CD4-positive, alpha-beta memory T cell (primary cell): Measurements from ENCODE around the gene D2HGDH. TPM values are rescaled to one million over a fixed set of nuclear protein-coding genes. Genes with fewer than 3 reads are reported as not detected.
"Not testable (repeated sequence)": the region's sequence is repeated elsewhere in the genome, so short reads cannot be mapped to it uniquely, and the experiment has no call there.

Experiments used
- CTCF ChIA-PET: fragments of 350-600 bp; sonication (Branson Sonifier 250); formaldehyde crosslinking; loops from one replicate; lab custom pipeline; 2021; ENCODE audit warnings: inconsistent platforms; ENCODE audit not compliant: partially characterized antibody; lab: Charles Lee
- POLR2A ChIA-PET: fragments of 350-600 bp; sonication (Branson Sonifier 250); formaldehyde crosslinking; loops from one replicate; lab custom pipeline; 2021; ENCODE audit not compliant: partially characterized antibody; lab: Charles Lee
- DNase-seq, 5 donors: peaks; one replicate each; pipeline versions ENCODE4 v3.0.0 to v3.0.0-alpha.2; 2020 to 2022; ENCODE audit warnings: mixed read lengths in 1 of 5
- H3K27ac ChIP-seq: one replicate; pipeline ENCODE4 v1.7.0; 2013; ENCODE audit warnings: low read depth, low read length
- H3K27me3 ChIP-seq: 2 replicates; pipeline ENCODE4 v1.7.0; 2013; ENCODE audit warnings: mild to moderate bottlenecking, low read length, moderate library complexity; ENCODE audit not compliant: insufficient read depth
- H3K36me3 ChIP-seq: 2 replicates; pipeline ENCODE4 v1.7.0; 2013; ENCODE audit warnings: mild to moderate bottlenecking, low read length, moderate library complexity; ENCODE audit not compliant: insufficient read depth
- H3K4me1 ChIP-seq: 2 replicates; pipeline ENCODE4 v1.7.0; 2013; ENCODE audit warnings: mild to moderate bottlenecking, low read length, moderate library complexity; ENCODE audit not compliant: insufficient read depth
- H3K4me3 ChIP-seq, 2 donors: one replicate each; pipeline ENCODE4 v1.7.0; 2013; ENCODE audit warnings: low read length in 2 of 2, mild to moderate bottlenecking in 1 of 2
- H3K9me3 ChIP-seq, 2 donors: one replicate each; pipeline ENCODE4 v1.7.0; 2013; ENCODE audit warnings: low read length in 2 of 2, control low read depth in 1 of 2; ENCODE audit not compliant: control insufficient read depth in 1 of 2
- H3K27ac Mint-ChIP-seq, 7 donors: one replicate each; pipeline ENCODE4 v1.8.0; 2020 to 2021; ENCODE audit warnings: mixed read lengths in 7 of 7, mild to moderate bottlenecking in 6 of 7, inconsistent platforms in 3 of 7, moderate library complexity in 3 of 7
- H3K27me3 Mint-ChIP-seq, 2 donors: one replicate each; pipeline ENCODE4 v1.8.0; 2020 to 2021; ENCODE audit warnings: mixed read lengths in 2 of 2
- H3K36me3 Mint-ChIP-seq, 2 donors: one replicate each; pipeline ENCODE4 v1.8.0; 2020 to 2021; ENCODE audit warnings: mixed read lengths in 2 of 2, inconsistent platforms in 1 of 2, mild to moderate bottlenecking in 1 of 2
- H3K4me1 Mint-ChIP-seq, 4 donors: one replicate each; pipeline ENCODE4 v1.8.0; 2020 to 2021; ENCODE audit warnings: mixed read lengths in 4 of 4, mild to moderate bottlenecking in 1 of 4
- H3K4me3 Mint-ChIP-seq, 8 donors: one replicate each; pipeline ENCODE4 v1.8.0; 2020 to 2021; ENCODE audit warnings: mixed read lengths in 8 of 8, mild to moderate bottlenecking in 7 of 8, moderate library complexity in 6 of 8, inconsistent platforms in 3 of 8
- H3K9me3 Mint-ChIP-seq, 8 donors: one replicate each; pipeline ENCODE4 v1.8.0; 2020 to 2021; ENCODE audit warnings: mixed read lengths in 8 of 8, mild to moderate bottlenecking in 5 of 8, inconsistent platforms in 3 of 8, moderate library complexity in 1 of 8
- intact Hi-C: fragments of 100-400 bp; cut with micrococcal nuclease; formaldehyde crosslinking; loops from one replicate; pipeline ENCODE4 v1.15.1; 2023
- polyA plus RNA-seq, 2 donors: library from polyadenylated mRNA; unstranded; fragments of 300-500 nt; fragmentation: Illumina TruSeq; gene quantifications; one replicate each; pipeline ENCODE4 v1.2.3, GENCODE V29; 2021
- total RNA-seq, 2 experiments: library from RNA; stranded (reverse); gene quantifications; one replicate each; pipeline ENCODE4 v1.2.3, GENCODE V29; 2021

D2HGDH gene
- total and polyA plus RNA-seq, 4 experiments from 2014 or later, result 0.93 to 53.9 (median 27.3) TPM

DNA sequence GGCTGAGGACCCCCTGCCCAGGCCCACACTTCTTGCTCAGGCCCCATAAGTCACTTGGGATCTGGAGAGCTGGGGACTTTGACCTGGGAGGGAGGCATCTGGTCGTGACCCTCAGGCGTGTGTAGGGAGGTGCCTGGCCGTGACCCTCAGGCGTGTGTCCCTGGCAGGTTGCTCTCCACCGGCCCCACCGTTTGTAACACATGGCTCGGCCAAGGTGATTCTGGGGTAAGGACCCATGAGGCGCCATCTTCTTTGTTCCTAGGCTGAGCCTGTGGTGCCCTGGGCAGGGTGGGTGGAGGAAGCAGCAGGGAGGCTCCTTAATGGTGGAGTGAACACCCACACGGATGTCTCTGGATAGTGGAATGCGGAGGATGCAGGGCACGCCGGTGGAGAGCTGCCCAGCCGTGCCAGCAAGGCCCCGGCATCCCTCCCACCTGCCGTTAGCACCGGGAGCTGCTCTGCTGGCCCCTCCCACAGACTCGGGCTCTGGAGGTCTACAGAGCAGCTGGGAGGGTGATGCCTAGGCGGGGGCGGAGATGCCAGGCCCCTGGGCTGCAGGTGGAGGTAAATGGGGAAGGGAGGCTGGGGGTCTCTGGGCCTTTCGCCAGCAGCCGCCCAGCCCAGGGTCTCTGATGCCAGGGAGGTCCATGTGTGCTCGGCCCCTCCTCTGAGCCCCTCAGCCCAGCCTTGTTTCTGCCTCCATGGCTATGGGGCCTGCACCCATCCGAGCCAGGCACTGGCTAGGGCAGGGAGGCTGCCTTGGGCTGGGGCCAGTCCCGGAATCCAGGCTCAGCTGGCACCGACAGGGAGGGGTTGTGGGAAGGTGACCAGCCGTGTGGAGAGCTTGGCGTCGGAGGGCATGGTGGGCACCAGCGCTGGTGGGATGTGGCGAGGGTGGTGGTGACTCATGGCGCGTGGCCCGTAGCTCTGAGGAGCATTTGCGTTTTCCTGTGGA, 41.1 kb downstream of the D2HGDH start:
- Mint-ChIP-seq H3K9me3 (peaks cover 0 to under 1% (median 0%) of the 10 kb centered on the region in 8 donors), H3K36me3 (no peaks in the 10 kb centered on the region), H3K27me3 (no peaks in the 10 kb centered on the region), H3K4me3 (no peak overlapping the region), H3K27ac (no peak overlapping the region), H3K4me1 (peaks cover 6 to 21% (median 10%) of the 10 kb centered on the region in 4 donors)
- H3K4me1 ChIP-seq, result peaks cover 20% of the 10 kb centered on the region
- H3K27me3 ChIP-seq, result no peaks in the 10 kb centered on the region
- intact Hi-C loops, result no loop called here
- no peak overlapping the region for H3K27ac ChIP-seq
- POLR2A ChIA-PET, result interaction anchor here (1.3 kb wide), 1 partner anchor 12 kb away, joined by 4 read pairs; no protein-coding TSS in a partner anchor
- no peaks in the 10 kb centered on the region for H3K36me3 ChIP-seq
- DNase-seq, result peak in 1 of 5 donors; percentile 25
- H3K9me3 ChIP-seq, result no peaks in the 10 kb centered on the region
- no peak overlapping the region for H3K4me3 ChIP-seq
- CTCF ChIA-PET, result no interaction called here

DNA sequence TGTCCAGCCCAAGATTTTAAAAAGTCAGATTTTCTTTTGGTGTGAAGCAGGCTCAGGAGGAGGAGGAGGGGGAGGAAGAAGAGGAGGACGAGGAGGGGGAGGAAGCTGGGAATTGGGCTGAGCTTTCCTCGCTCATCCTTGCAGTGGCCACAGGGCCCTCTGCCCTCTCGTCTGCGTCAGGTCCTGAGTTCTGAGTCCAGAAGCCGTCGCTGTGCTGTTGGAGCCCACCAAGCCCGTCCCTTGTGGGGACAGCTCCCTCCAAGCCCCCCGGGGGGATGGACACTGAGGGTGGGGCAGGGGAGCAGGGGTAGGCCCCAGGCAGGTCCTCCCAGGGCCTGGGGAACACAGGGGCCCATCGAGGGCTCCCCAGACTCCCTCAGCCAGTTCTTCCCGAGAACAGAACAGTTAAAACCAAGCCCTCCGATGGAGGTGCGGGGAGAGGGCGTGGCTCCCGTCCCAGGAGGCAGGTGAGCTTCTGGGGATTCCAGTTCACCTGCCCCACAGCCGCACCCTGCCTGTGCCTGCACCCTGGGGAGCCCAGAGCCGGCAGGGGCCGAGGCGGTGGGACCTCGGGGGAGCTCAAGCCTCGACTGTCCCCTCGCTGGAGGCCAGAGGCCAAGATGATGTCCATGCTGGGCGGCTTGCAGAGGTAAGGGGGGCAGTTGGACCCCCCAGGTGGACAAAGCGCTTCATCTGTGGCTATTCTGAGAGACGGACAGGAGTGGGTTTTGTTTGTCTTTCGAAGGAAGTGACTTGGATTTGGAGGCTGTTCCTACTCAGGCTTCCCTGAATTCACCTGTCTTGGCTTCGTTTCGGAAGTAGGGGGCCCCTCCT, 42.1 kb downstream of the D2HGDH start, which contains the start of gene GAL3ST2:
Gene GAL3ST2, plus strand, starts transcription at position 487 of the 834 bp plus-strand sequence. Its CDS starts 134 bp downstream, at position 621.
- CTCF ChIA-PET, result no interaction called here
- Histone ChIP-seq H3K27ac (no peak within 1 kb of the TSS), H3K4me1 (peaks cover 19% of the 10 kb centered on the region), H3K27me3 (no peaks in the 10 kb centered on the region), H3K9me3 (no peaks in the 10 kb centered on the region), H3K36me3 (no peaks in the 10 kb centered on the region), H3K4me3 (no peak within 1 kb of the TSS)
- POLR2A ChIA-PET, result interaction anchor here (1.3 kb wide), 1 partner anchor 13 kb away, joined by 4 read pairs; no protein-coding TSS in a partner anchor
- peak in 1 of 5 donors; percentile 18 for DNase-seq
- Mint-ChIP-seq H3K27ac (no peak within 1 kb of the TSS), H3K27me3 (no peaks in the 10 kb centered on the region), H3K9me3 (peaks cover 0 to 9% (median 0%) of the 10 kb centered on the region in 8 donors), H3K36me3 (no peaks in the 10 kb centered on the region), H3K4me3 (no peak within 1 kb of the TSS), H3K4me1 (peaks cover 6 to 15% (median 10%) of the 10 kb centered on the region in 4 donors)
- intact Hi-C loops, result no loop called here

DNA sequence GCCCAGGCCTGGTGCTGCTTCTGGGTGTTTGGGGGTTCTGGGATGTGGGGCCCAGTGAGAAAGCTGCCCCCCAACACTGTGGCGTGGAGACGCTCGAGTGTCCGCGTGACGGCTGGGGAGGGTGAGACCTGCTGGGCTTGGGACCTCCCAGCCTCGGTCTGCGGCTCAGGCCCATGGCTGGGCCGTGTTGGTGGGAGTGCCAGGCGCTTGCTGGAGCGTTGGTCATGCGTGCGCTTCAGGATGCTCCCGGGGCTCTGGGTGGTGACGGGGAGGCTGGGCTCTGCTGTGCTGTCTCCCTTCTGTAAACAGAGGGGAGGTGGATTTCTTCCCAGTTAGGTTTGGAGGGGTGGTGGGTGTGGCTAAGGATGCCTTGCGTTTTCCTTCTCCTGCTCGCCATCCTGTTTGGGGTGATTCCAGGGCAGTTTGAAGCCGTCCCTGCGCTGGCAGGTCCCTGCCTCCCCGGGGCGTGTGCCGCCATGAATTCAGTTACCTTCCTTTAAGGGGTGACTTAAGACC, 42.8 kb downstream of the D2HGDH start:
- ChIA-PET POLR2A (no interaction called here), CTCF (no interaction called here)
- H3K36me3 Mint-ChIP-seq, result no peaks in the 10 kb centered on the region
- Histone ChIP-seq H3K36me3 (no peaks in the 10 kb centered on the region), H3K9me3 (no peaks in the 10 kb centered on the region), H3K4me3 (no peak overlapping the region), H3K4me1 (peaks cover 13% of the 10 kb centered on the region), H3K27ac (no peak overlapping the region), H3K27me3 (no peaks in the 10 kb centered on the region)
- H3K9me3 Mint-ChIP-seq, result peaks cover 0 to 9% (median 0%) of the 10 kb centered on the region in 8 donors
- H3K27ac Mint-ChIP-seq, result no peak overlapping the region
- H3K4me1 Mint-ChIP-seq, result peaks cover under 1 to 10% (median 5%) of the 10 kb centered on the region in 4 donors
- no peak for DNase-seq
- intact Hi-C loops, result no loop called here
- no peak overlapping the region for H3K4me3 Mint-ChIP-seq
- no peaks in the 10 kb centered on the region for H3K27me3 Mint-ChIP-seq

DNA sequence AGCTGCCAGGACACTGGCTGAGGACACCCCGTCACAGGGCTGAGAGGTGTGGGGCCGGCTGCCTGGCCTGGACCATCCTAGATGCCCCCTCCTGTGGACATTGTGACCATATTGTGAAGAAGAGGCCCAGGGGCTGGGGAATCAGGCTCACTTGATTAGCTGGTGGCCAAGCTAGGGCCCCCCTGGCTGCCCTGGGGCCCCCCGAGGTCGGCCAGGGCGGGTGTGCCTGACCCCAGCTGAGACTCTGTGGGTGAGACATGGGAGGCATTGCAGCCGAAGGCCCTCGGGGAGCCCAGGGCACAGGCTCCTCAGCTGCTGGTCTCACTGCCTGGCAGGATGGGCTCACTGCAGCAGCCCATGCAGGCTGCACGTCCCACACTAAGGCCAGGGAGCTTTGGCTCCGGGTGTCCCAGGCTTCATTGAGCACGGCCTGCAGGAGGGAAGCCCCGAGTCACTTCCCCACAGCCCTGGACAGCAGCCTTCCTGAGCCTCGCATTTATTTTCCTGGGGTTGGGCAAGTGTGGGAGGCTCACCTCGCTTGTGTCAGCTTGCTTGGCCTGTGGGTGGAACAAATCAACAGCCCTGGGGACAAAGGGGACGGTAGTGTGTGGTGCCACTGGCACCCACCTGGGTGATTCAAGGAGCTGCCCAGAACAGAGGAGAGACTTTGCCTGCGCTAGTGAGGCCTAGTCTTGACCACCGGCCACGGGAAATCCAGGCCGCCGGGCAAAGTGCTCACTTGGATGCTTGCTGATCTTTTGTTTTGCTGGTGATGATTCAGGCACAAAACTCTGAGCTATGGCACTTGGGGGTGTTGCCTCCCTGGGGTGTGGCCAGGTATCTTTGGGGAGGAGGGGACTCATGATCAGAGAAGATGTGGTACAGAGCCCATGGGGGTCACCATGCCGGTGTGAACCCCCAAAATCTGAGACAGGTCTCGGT, 43.5 kb downstream of the D2HGDH start:
- H3K9me3 ChIP-seq, result no peaks in the 10 kb centered on the region
- intact Hi-C loops, result no loop called here
- no peaks in the 10 kb centered on the region for H3K27me3 Mint-ChIP-seq
- H3K9me3 Mint-ChIP-seq, result peaks cover 0 to 9% (median 0%) of the 10 kb centered on the region in 8 donors
- no peak overlapping the region for H3K27ac Mint-ChIP-seq
- no peak overlapping the region for H3K27ac ChIP-seq
- ChIA-PET CTCF (no interaction called here), POLR2A (interaction anchor here (0.9 kb wide), 1 partner anchor 15 kb away, joined by 3 read pairs; no protein-coding TSS in a partner anchor)
- peaks cover 7% of the 10 kb centered on the region for H3K4me1 ChIP-seq
- H3K4me3 ChIP-seq, result no peak overlapping the region
- no peaks in the 10 kb centered on the region for H3K36me3 ChIP-seq
- H3K27me3 ChIP-seq, result no peaks in the 10 kb centered on the region
- peaks cover 0 to 3% (median 1%) of the 10 kb centered on the region in 4 donors for H3K4me1 Mint-ChIP-seq
- no peak overlapping the region for H3K4me3 Mint-ChIP-seq
- H3K36me3 Mint-ChIP-seq, result no peaks in the 10 kb centered on the region
- peak in 1 of 5 donors; percentile 19 for DNase-seq

DNA sequence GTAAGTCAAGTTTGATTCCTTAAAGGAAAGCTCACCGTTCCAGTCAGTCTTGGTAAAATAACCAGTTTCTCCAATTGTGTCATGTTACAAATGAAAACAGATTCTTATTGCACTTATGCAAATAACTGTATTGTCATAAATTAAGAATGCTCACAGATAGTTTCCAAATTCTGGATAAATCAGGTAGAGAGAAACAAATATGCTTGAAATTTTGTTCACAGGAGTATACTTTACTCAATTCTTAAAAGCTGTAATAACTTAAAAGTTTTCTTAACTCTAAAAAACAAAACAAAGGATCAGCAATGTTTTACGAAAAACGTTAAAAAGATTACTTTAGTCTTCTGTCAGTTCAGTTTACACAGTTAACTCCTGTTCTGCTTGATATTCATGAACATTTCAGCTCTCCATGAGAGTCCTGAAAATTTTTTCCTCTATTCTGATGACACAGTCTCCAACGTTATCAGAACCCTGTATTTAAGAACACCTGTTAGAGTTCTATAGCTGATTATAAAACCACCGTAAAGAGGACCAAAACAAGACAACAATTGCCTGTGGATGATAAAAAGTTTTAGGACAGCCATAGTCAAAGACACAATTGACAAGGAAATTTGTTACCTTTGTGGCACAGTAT, 46.6 kb downstream of the D2HGDH start:
- Mint-ChIP-seq H3K4me3 (no peak overlapping the region), H3K27me3 (no peaks in the 10 kb centered on the region), H3K36me3 (no peaks in the 10 kb centered on the region), H3K4me1 (no peaks in the 10 kb centered on the region), H3K27ac (no peak overlapping the region), H3K9me3 (peaks cover 0 to 9% (median 0%) of the 10 kb centered on the region in 8 donors)
- intact Hi-C loops, result no loop called here
- H3K27ac ChIP-seq, result no peak overlapping the region
- H3K4me1 ChIP-seq, result no peaks in the 10 kb centered on the region
- CTCF ChIA-PET, result interaction anchor here (1.8 kb wide), 1 partner anchor 17 kb away, joined by 5 read pairs; no protein-coding TSS in a partner anchor
- no peak for DNase-seq
- no peaks in the 10 kb centered on the region for H3K36me3 ChIP-seq
- no peaks in the 10 kb centered on the region for H3K9me3 ChIP-seq
- POLR2A ChIA-PET, result no interaction called here
- H3K27me3 ChIP-seq, result no peaks in the 10 kb centered on the region
- no peak overlapping the region for H3K4me3 ChIP-seq

DNA sequence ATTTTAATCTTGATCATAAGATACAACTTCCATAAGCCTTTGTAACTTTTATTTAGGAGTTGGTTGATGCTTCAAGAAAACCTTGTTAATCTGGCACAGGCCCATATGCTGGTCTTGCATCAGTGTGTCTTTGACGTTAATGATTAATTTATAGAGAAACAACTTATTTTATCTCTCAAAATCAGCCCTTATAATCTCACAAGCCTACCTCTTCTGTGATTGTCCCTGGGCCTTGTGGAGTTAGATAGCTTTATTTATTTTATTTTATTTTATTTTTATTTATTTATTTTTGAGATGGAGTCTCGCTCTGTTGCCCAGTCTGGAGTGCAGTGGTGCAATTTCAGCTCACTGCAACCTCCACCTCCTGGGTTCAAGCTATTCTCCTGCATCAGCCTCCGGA, 47.6 kb downstream of the D2HGDH start:
- intact Hi-C loops, H3K4me3 ChIP-seq, POLR2A ChIA-PET, H3K9me3 ChIP-seq, H3K36me3 ChIP-seq, H3K27me3 ChIP-seq, H3K4me1 ChIP-seq, H3K4me3 Mint-ChIP-seq, DNase-seq, H3K9me3 Mint-ChIP-seq, H3K27ac ChIP-seq, H3K36me3 Mint-ChIP-seq, H3K27ac Mint-ChIP-seq, H3K4me1 Mint-ChIP-seq, H3K27me3 Mint-ChIP-seq: not testable (repeated sequence)
- CTCF ChIA-PET, result interaction anchor here (1.8 kb wide), 1 partner anchor 18 kb away, joined by 5 read pairs; no protein-coding TSS in a partner anchor
